AG04449 (cell line): ENCODE measurements around the gene SLC5A6.

Experiments
- CTCF ChIA-PET: fragments of 350-600 bp; formaldehyde crosslinking; extraction: SDS; loops from one replicate; lab custom pipeline; 2021; ENCODE audit warnings: antibody characterized with exemption; lab: Yijun Ruan, JAX
- POLR2A ChIA-PET: fragments of 400-600, 350-600 bp; formaldehyde crosslinking; extraction: SDS; loops from one replicate; lab custom pipeline; 2020; ENCODE audit warnings: antibody characterized with exemption, inconsistent platforms; lab: Yijun Ruan, JAX
- DNase-seq: peaks from one replicate; pipeline ENCODE4 v3.0.0-alpha.2; 2010; ENCODE audit warnings: low read depth, low spot score
- H3K4me3 ChIP-seq: 2 replicates; pipeline ENCODE4 v1.5.1; 2011; ENCODE audit warnings: low read depth, mild to moderate bottlenecking, control low read depth, low read length
- TF ChIP-seq, protein P1 (sequence below): IDR thresholded peaks from one replicate; pipeline ENCODE4 v1.5.1; 2011; ENCODE audit warnings: mild to moderate bottlenecking, moderate library complexity, low read length, control low read depth, inconsistent platforms; ENCODE audit not compliant: insufficient read depth; ENCODE audit errors: missing control alignments

Gene SLC5A6

DNA sequence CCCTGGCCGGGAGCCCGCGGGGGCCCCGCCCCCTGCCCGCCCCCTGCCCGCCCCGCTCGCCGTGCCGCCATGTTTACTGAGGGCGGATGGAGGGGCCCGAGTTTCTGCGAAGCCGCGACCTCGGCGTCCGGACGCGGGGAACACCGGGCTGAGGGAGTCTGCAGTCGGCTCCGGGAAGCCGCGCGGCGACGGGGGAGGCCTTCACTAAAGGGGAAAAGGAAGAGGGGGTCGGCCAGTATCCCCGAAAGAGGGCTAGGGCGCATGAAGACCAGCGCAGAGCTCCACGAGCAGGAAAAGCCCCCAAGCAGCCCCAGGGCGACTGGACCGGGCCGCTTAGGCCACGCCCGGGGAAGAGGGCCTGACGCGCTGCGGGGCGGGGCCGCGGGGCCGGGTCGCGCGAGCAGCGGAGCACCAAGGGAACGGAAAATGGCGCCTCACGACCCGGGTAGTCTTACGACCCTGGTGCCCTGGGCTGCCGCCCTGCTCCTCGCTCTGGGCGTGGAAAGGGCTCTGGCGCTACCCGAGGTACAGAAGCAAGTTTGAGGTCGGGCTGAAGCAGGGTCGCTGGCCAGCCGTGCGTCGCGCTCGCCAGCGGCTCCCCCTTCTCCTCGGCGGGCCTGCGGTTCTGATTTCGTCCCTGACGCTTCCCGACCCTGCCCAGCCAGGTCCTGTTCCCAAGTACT is at the start of gene SLC5A6, which contains the start of gene ATRAID:
Gene SLC5A6 (minus strand): TSS at position 326 of the 683 bp plus-strand sequence. CDS start 4,618 bp downstream, outside the sequence.
Gene ATRAID (plus strand): TSS at position 99 of the 683 bp plus-strand sequence. CDS start 328 bp downstream, at position 427.
- ChIA-PET CTCF (interaction anchor here (1.1 to 1.9 kb wide), 5 partner anchors 25 to 91 kb away, joined by 3 to 8 read pairs (median 6); no protein-coding TSS in a partner anchor), POLR2A (interaction anchor here (0.9 to 1.4 kb wide), 2 partner anchors 68 to 78 kb away, joined by 3 to 5 read pairs; partner anchors contain the start of gene PREB)
- DNase-seq, result no peak
- peak within 1 kb of the TSS; percentile 91 for H3K4me3 ChIP-seq
- TF ChIP-seq, protein P1, sequence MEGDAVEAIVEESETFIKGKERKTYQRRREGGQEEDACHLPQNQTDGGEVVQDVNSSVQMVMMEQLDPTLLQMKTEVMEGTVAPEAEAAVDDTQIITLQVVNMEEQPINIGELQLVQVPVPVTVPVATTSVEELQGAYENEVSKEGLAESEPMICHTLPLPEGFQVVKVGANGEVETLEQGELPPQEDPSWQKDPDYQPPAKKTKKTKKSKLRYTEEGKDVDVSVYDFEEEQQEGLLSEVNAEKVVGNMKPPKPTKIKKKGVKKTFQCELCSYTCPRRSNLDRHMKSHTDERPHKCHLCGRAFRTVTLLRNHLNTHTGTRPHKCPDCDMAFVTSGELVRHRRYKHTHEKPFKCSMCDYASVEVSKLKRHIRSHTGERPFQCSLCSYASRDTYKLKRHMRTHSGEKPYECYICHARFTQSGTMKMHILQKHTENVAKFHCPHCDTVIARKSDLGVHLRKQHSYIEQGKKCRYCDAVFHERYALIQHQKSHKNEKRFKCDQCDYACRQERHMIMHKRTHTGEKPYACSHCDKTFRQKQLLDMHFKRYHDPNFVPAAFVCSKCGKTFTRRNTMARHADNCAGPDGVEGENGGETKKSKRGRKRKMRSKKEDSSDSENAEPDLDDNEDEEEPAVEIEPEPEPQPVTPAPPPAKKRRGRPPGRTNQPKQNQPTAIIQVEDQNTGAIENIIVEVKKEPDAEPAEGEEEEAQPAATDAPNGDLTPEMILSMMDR, result no peak

DNA sequence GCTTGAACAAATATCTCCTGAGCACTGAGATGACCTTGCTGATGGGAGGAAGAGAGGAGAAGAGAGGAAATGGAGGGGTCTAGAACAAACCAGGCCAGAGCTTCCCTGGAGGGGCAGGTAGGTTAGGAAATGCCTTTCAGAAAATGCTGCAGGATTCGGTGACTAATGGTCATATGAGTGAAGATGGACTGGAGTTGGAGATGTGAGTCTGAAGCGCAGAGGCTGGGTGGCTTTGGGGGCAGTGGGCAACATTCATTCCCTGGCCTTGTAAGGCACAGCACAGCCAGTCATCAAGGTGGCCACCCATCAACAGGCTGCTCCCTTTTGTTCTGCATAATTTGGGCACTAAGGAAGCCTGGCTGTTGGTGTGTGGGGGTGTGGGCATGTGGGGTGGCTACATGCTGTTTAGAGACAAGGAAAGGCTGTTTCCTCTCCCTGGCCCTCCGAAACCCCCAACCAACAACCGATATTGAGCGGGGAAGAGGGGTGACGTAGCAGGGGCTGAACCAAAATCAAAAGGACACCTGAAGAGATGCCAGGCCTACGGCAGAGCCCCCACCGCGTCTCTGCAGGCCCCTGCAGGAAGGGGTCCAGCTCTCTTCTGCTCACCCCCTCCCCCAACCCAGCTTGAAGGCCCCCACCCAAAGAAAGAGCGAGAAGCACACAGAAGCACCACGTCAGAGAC is 49.3 kb upstream of the SLC5A6 start:
- no peak overlapping the region for H3K4me3 ChIP-seq
- TF ChIP-seq, protein P1, result no peak
- POLR2A ChIA-PET, result no interaction called here
- CTCF ChIA-PET, result interaction anchor here (1.6 to 7.3 kb wide), 2 partner anchors 19 to 42 kb away, joined by 7 to 125 read pairs; partner anchors contain the start of genes DNAJC5G and TRIM54
- DNase-seq, result no peak

DNA sequence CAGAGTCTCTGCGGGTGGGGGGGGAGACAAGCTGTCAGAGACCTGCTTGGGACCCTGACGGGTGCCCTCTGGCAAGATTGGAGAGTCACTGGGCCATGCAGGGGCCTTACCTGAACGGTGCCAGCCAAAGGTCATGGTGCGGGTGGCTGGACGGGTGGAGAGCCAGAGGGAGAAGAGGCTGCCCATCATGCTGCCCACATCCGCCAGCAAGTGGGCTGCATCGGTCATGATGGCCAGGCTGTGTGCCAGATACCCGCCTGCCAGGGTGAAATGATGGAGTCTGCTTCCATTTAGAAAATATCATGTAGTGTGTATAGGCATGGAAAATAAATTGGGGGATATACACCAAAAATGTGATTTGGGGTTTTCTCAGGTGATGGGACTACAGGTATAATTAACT is 46.0 kb upstream of the SLC5A6 start:
- ChIA-PET CTCF (interaction anchor here (1.5 to 5.5 kb wide), 2 partner anchors 11 to 23 kb away, joined by 4 to 48 read pairs; partner anchors contain the start of gene TRIM54), POLR2A (no interaction called here)
- TF ChIP-seq, protein P1, result no peak
- H3K4me3 ChIP-seq, result no peak overlapping the region
- DNase-seq, result no peak

DNA sequence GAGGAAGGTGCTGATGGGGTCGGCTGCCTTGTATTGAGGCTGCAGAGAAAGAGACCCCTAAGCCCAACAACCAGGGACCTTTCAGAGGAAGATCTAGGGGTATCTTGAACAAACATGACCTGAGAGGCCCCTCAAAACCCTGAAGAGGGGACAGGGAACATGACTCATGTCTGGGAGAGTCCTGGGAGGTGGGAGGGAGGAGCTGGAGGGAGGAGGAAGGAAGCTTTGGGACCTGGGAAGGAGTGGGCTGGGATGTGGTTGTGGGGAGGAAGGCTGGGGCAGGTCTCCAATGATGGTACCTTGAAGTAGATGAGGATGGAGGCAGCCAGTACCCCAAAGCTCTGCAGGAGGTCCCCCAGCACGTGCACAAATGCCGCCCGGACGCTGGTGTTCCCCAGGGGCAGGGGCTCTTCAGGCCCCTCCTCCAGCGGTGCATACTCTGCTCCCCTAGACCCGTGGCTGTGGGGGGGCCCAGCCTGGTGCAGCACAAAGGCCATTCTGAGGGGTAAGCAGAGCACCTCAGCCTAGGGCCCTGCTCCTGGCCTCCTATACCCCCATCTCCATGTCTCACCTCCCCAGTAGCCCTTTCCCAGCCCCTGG is 44.9 kb upstream of the SLC5A6 start:
- no peak for DNase-seq
- TF ChIP-seq, protein P1, result no peak
- no peak overlapping the region for H3K4me3 ChIP-seq
- POLR2A ChIA-PET, result no interaction called here
- CTCF ChIA-PET, result interaction anchor here (1.1 to 5.5 kb wide), 3 partner anchors 8 to 46 kb away, joined by 5 to 48 read pairs (median 12); partner anchors contain the start of gene TRIM54

DNA sequence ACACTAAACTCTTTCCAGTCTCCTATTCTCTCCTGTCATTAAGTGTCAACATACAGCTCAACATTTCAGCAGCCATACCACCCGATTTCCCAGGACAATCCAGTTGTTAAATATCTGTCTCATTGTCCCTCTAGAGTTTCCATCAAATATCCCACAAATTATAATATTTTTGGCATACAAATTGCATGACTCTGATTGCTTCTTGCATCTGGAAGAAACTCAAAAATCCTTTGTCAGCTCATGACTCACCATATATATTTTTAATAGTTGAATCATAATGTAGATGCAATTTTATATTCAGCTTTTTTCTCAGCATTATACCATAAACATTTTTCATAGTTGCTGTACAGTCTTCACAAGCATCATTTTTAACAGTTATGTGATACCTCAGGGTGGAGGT is 43.6 kb upstream of the SLC5A6 start:
- ChIA-PET POLR2A (no interaction called here), CTCF (interaction anchor here (0.5 to 5.5 kb wide), 7 partner anchors 10 to 48 kb away, joined by 3 to 48 read pairs (median 3); partner anchors contain the start of gene TRIM54)
- H3K4me3 ChIP-seq, result no peak overlapping the region
- TF ChIP-seq, protein P1, result no peak
- DNase-seq, result no peak
